HG03196 (cell line): Measurements from ENCODE around the gene MAPT.

Experiments used
- ATAC-seq: cut with Tn5 transposase; IDR thresholded peaks from one replicate; pipeline ENCODE4 v1.9.1; 2021; ENCODE audit not compliant: unreplicated experiment

Gene MAPT

DNA sequence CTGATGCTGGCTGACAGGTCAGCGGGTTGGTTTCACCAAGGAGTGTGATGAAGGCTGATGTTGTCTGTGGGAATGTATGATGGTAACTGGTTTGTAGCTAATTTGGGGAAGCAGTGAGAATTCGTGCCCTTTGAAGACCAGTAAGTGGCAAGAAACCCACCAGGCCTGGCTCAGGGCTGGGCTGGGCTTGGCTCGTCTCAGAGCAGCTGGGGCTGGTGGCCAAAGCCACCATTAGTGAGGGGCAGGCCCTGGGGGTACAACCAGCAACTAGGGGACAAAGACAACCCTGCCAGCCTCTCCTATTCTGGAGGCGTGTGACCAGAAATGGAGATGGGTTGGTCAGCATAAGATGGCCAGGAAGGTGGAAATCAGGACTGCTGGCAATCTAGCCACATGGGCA is 91.7 kb downstream of the MAPT start:
- no peak for ATAC-seq

DNA sequence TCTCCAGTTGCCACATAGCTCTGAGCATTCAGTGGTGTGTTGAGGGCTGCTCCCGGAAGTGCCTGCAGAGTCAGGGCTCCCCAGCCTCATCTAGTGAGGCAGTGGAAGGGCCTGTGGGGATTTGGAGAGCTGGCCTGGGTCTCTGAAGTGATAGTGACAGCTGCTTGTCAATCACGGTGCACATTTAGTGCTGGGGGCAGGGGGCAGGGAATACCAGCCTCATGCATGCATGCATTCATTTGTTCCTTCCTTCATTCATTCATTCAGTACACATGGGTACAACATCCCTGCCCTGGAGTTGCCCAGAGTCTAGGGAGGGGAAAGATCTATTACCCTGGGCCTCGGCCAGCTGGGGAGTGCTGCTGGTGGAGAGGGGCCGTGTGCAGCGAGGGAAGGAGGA is 93.4 kb downstream of the MAPT start:
- no peak for ATAC-seq

DNA sequence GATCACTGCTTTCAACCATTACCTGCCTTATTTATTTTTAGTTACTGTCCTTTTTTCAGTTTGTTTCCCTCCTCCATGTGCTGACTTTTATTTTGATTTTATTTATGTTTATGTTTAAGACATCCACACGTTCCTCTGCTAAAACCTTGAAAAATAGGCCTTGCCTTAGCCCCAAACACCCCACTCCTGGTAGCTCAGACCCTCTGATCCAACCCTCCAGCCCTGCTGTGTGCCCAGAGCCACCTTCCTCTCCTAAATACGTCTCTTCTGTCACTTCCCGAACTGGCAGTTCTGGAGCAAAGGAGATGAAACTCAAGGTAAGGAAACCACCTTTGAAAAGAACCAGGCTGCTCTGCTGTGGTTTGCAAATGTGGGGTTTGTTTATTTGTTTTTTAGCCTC is 95.4 kb downstream of the MAPT start:
- no peak for ATAC-seq

DNA sequence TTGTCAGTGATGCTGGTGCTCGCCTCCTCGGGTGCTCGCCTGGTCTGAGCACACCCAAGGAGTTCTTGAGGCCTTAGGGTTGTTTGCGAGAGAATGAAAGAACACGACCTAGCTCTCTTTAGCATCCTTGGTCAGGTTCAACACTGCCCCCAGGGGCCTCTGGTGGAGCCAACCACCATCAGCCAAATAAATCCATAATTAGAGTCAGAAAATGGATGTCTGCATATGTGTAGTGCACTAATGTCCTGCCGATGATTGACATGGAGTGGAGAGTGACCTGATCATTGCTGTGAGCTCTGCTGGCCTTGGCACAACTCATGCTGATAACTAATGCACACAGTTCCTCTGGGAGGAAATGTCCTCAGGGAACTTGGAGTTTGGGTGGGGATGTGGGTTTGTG is 96.5 kb downstream of the MAPT start:
- ATAC-seq = no peak

DNA sequence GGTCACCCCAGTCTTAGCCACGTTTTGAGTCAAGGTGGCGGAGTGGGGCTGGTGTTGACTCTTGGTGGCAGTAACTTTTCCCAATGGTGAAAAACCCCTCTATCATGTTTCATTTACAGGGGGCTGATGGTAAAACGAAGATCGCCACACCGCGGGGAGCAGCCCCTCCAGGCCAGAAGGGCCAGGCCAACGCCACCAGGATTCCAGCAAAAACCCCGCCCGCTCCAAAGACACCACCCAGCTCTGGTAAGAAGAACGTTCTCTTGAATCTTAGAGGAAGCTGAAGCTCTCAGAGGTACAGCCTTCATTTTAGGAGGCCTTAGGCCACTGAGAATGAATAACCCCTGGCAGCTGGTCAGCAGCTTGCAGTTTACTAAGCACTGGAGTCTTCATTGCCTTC is 97.0 kb downstream of the MAPT start:
- ATAC-seq = no peak

DNA sequence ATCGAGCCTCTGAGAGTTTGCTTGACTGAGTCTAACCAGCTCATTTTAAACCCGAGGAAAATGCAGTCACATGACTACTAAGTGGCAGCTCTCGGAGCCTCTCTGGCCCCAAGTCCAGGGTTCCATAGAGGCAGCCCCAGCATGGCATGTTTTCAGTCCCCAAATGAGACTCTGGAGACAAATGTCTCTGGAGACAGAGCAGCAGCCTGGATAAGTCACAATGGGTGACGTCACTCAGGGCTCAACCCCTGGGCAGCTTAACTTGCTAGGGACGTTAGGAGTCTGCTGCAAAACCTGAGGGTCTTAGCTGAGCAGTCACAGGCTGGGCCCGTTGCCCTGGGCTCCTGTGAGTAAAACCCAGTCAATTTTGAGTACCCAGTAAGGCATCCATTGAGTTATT is 97.8 kb downstream of the MAPT start:
- ATAC-seq = no peak

DNA sequence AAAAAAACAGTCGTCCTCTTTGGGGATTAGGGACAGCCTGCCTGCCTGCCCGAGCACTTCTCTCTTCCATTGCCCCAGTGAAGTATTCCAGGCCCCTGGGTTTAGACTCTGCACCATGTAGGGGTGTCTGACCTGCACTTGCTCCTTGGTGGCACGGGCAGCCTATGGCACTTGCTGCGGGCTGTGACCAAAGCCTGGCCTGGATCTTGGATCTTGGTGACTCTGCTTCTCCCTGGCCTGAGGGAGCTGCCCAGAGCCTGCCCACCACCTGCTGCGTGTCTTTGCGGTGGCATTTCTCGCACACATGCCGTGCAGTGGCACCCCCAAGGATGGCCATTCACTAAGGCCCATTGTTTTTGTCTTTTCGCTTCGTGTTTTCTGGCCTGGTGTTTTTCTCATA is 98.5 kb downstream of the MAPT start:
- no peak for ATAC-seq

DNA sequence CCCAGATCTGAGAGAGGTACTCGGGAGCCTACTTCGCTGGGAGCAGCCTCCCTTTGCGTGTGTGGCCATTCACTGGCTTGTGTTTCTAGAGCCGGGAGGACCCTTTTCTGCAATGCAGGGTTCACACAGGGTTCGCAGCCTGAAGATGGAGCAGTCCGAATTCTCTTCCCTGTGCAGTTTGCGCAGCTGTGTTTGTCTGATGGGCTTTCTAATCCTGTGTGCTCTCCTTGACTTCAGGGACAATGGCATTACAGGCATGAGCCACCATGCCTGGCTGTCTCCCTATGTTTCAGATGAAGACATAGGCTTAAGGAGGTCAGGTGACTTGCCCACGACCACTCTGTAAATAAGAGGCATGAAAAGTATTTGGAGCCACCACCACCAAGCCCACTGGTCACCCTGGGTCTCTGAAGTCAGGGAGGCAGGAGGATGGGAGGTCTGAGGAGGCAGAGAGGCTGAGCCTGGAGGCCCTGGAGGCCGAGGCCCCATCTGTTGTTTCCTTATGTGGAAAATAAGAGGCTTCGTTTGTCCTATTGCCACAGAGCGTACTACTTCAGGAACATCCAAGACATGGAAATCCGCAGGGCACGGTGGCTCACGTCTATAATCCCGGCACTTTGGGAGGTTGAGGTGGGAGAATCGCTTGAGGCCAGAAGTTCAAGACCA is 99.7 kb downstream of the MAPT start:
- ATAC-seq = no peak

DNA sequence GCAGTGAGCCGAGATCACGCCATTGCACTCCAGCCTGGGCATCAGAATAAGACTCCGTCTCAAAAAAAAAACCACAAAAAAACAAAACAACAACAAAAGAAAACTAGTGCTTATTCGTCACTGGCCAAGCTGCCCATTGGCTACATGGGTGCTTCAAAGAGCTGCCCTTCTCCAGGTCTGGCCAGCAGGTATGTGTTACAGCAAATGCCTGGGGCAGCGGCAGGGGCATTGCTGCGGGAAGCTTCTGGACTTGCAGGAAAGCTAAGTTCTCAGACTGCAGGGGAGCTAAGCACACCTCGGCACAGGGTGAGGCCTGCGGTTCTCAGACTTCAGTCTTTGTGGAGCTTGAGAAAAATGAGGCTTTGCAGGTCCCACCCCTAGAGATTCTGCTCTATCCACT is 100.6 kb downstream of the MAPT start:
- no peak for ATAC-seq

DNA sequence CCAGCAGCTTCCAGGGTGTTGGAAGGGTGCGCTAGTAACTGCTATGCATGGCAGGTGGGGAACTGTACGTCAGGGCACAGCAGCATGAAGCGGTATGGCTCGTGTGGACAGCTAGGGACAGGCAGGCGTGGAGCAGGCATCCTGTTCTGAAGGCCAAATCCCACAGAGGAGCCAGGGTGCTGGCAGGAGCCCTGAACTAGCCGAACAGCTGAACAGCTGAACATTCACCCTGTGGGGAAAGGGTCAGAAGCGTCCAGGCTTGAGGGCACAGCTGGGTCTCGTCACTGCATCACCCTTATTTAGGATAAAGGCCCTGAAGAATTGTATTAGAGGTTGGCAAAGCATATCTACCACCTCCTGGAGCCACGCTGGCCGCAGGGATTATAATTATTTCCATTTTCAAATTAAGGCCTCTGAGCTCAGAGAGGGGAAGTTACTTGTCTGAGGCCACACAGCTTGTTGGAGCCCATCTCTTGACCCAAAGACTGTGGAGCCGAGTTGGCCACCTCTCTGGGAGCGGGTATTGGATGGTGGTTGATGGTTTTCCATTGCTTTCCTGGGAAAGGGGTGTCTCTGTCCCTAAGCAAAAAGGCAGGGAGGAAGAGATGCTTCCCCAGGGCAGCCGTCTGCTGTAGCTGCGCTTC is 101.4 kb downstream of the MAPT start:
- no peak for ATAC-seq

DNA sequence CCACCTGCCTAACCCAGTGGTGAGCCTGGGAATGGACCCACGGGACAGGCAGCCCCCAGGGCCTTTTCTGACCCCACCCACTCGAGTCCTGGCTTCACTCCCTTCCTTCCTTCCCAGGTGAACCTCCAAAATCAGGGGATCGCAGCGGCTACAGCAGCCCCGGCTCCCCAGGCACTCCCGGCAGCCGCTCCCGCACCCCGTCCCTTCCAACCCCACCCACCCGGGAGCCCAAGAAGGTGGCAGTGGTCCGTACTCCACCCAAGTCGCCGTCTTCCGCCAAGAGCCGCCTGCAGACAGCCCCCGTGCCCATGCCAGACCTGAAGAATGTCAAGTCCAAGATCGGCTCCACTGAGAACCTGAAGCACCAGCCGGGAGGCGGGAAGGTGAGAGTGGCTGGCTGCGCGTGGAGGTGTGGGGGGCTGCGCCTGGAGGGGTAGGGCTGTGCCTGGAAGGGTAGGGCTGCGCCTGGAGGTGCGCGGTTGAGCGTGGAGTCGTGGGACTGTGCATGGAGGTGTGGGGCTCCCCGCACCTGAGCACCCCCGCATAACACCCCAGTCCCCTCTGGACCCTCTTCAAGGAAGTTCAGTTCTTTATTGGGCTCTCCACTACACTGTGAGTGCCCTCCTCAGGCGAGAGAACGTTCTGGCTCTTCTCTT is 102.1 kb downstream of the MAPT start:
- ATAC-seq = no peak

DNA sequence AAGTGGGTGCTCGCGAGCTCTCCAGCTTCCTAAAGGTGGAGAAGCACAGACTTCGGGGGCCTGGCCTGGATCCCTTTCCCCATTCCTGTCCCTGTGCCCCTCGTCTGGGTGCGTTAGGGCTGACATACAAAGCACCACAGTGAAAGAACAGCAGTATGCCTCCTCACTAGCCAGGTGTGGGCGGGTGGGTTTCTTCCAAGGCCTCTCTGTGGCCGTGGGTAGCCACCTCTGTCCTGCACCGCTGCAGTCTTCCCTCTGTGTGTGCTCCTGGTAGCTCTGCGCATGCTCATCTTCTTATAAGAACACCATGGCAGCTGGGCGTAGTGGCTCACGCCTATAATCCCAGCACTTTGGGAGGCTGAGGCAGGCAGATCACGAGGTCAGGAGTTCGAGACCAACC is 102.8 kb downstream of the MAPT start:
- no peak for ATAC-seq

DNA sequence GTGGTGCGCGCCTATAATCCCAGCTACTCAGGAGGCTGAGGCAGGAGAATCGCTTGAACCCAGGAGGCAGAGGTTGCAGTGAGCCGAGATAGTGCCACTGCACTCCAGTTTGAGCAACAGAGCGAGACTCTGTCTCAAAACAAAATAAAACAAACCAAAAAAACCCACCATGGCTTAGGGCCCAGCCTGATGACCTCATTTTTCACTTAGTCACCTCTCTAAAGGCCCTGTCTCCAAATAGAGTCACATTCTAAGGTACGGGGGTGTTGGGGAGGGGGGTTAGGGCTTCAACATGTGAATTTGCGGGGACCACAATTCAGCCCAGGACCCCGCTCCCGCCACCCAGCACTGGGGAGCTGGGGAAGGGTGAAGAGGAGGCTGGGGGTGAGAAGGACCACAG is 103.3 kb downstream of the MAPT start:
- ATAC-seq = no peak

DNA sequence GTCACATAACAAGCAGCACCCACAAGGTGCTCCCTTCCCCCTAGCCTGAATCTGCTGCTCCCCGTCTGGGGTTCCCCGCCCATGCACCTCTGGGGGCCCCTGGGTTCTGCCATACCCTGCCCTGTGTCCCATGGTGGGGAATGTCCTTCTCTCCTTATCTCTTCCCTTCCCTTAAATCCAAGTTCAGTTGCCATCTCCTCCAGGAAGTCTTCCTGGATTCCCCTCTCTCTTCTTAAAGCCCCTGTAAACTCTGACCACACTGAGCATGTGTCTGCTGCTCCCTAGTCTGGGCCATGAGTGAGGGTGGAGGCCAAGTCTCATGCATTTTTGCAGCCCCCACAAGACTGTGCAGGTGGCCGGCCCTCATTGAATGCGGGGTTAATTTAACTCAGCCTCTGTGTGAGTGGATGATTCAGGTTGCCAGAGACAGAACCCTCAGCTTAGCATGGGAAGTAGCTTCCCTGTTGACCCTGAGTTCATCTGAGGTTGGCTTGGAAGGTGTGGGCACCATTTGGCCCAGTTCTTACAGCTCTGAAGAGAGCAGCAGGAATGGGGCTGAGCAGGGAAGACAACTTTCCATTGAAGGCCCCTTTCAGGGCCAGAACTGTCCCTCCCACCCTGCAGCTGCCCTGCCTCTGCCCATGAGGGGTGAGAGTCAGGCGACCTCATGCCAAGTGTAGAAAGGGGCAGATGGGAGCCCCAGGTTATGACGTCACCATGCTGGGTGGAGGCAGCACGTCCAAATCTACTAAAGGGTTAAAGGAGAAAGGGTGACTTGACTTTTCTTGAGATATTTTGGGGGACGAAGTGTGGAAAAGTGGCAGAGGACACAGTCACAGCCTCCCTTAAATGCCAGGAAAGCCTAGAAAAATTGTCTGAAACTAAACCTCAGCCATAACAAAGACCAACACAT is 104.9 kb downstream of the MAPT start, which contains the start of gene STH:
STH (plus strand) TSS at position 264 of the 913 bp plus-strand sequence; CDS start at position 294, 30 bp downstream.
- ATAC-seq = no peak

DNA sequence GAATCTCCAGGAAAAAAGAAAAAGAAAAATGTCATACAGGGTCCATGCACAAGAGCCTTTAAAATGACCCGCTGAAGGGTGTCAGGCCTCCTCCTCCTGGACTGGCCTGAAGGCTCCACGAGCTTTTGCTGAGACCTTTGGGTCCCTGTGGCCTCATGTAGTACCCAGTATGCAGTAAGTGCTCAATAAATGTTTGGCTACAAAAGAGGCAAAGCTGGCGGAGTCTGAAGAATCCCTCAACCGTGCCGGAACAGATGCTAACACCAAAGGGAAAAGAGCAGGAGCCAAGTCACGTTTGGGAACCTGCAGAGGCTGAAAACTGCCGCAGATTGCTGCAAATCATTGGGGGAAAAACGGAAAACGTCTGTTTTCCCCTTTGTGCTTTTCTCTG is 105.5 kb downstream of the MAPT start:
- no peak for ATAC-seq

DNA sequence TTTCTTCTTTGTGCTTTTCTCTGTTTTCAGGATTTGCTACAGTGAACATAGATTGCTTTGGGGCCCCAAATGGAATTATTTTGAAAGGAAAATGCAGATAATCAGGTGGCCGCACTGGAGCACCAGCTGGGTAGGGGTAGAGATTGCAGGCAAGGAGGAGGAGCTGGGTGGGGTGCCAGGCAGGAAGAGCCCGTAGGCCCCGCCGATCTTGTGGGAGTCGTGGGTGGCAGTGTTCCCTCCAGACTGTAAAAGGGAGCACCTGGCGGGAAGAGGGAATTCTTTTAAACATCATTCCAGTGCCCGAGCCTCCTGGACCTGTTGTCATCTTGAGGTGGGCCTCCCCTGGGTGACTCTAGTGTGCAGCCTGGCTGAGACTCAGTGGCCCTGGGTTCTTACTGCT is 105.9 kb downstream of the MAPT start:
- ATAC-seq = no peak

DNA sequence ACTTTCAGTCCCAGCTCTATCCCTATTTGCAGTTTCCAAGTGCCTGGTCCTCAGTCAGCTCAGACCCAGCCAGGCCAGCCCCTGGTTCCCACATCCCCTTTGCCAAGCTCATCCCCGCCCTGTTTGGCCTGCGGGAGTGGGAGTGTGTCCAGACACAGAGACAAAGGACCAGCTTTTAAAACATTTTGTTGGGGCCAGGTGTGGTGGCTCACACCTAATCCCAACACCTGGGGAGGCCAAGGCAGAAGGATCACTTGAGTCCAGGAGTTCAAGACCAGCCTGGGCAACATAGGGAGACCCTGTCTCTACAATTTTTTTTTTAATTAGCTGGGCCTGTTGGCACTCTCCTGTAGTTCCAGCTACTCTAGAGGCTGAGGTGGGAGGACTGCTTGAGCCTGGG is 106.4 kb downstream of the MAPT start:
- ATAC-seq = no peak

DNA sequence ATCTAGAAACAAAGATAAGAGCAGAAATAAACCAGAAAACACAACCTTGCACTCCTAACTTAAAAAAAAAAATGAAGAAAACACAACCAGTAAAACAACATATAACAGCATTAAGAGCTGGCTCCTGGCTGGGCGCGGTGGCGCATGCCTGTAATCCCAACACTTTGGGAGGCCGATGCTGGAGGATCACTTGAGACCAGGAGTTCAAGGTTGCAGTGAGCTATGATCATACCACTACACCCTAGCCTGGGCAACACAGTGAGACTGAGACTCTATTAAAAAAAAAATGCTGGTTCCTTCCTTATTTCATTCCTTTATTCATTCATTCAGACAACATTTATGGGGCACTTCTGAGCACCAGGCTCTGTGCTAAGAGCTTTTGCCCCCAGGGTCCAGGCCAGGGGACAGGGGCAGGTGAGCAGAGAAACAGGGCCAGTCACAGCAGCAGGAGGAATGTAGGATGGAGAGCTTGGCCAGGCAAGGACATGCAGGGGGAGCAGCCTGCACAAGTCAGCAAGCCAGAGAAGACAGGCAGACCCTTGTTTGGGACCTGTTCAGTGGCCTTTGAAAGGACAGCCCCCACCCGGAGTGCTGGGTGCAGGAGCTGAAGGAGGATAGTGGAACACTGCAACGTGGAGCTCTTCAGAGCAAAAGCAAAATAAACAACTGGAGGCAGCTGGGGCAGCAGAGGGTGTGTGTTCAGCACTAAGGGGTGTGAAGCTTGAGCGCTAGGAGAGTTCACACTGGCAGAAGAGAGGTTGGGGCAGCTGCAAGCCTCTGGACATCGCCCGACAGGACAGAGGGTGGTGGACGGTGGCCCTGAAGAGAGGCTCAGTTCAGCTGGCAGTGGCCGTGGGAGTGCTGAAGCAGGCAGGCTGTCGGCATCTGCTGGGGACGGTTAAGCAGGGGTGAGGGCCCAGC is 107.3 kb downstream of the MAPT start:
- ATAC-seq = no peak

DNA sequence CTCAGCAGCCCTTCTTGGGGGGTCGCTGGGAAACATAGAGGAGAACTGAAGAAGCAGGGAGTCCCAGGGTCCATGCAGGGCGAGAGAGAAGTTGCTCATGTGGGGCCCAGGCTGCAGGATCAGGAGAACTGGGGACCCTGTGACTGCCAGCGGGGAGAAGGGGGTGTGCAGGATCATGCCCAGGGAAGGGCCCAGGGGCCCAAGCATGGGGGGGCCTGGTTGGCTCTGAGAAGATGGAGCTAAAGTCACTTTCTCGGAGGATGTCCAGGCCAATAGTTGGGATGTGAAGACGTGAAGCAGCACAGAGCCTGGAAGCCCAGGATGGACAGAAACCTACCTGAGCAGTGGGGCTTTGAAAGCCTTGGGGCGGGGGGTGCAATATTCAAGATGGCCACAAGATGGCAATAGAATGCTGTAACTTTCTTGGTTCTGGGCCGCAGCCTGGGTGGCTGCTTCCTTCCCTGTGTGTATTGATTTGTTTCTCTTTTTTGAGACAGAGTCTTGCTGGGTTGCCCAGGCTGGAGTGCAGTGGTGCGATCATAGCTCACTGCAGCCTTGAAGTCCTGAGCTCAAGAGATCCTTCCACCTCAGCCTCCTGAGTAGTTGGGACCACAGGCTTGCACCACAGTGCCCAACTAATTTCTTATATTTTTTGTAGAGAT is 108.1 kb downstream of the MAPT start:
- ATAC-seq = no peak

DNA sequence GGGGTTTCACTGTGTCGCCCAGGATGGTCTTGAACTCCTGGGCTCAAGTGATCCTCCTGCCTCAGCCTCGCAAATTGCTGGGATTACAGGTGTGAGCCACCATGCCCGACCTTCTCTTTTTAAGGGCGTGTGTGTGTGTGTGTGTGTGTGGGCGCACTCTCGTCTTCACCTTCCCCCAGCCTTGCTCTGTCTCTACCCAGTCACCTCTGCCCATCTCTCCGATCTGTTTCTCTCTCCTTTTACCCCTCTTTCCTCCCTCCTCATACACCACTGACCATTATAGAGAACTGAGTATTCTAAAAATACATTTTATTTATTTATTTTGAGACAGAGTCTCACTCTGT is 108.6 kb downstream of the MAPT start:
- ATAC-seq = no peak
